Chondrocyte (in vitro differentiated cells): ENCODE data around the gene CDS1. TPM values are rescaled to one million over a fixed set of nuclear protein-coding genes. Genes with fewer than 3 reads are reported as not detected.

Experiments used
- DNase-seq: peaks from one replicate; pipeline ENCODE4 v3.0.0; 2021; ENCODE audit warnings: mixed read lengths, low spot score
- H3K27ac Mint-ChIP-seq: one replicate; pipeline ENCODE4 v1.8.0; 2021; ENCODE audit warnings: mild to moderate bottlenecking, moderate library complexity, mixed read lengths; ENCODE audit not compliant: unreplicated experiment
- H3K27me3 Mint-ChIP-seq: 2 replicates; pipeline ENCODE4 v1.8.0; 2021; ENCODE audit warnings: low read depth, mixed read lengths
- H3K36me3 Mint-ChIP-seq: 2 replicates; pipeline ENCODE4 v1.8.0; 2021; ENCODE audit warnings: low read depth, mixed read lengths
- H3K4me1 Mint-ChIP-seq: 2 replicates; pipeline ENCODE4 v1.8.0; 2021; ENCODE audit warnings: low read depth, mild to moderate bottlenecking, mixed read lengths
- H3K4me3 Mint-ChIP-seq: one replicate; pipeline ENCODE4 v1.8.0; 2021; ENCODE audit warnings: mild to moderate bottlenecking, moderate library complexity, mixed read lengths; ENCODE audit not compliant: unreplicated experiment
- H3K9me3 Mint-ChIP-seq: 2 replicates; pipeline ENCODE4 v1.8.0; 2021; ENCODE audit warnings: low read depth, mixed read lengths
- CTCF ChIP-seq: fragments of 200-600 bp; sonication (generic); IDR thresholded peaks from 2 replicates; pipeline ENCODE4 v1.5.0; 2021; ENCODE audit warnings: antibody characterized with exemption, mild to moderate bottlenecking, moderate library complexity
- total RNA-seq: library from RNA; stranded (reverse); gene quantifications from 3 replicates; pipeline ENCODE4 v1.2.1, GENCODE V29; 2021

The CDS1 gene
- total RNA-seq, 1 donor from 2014 or later, result 0.30 TPM

GRCh38 chr4:84574069-84574720 is 8.7 kb upstream of the CDS1 start:
- H3K9me3 Mint-ChIP-seq, result no peaks in the 10 kb centered on the region
- H3K27me3 Mint-ChIP-seq, result peaks cover 14% of the 10 kb centered on the region
- DNase-seq, result no peak
- no peaks in the 10 kb centered on the region for H3K36me3 Mint-ChIP-seq
- H3K4me3 Mint-ChIP-seq, result no peak overlapping the region
- no peak for TF ChIP-seq CTCF
- H3K27ac Mint-ChIP-seq, result peak overlapping the region; percentile 37
- H3K4me1 Mint-ChIP-seq, result peaks cover 2% of the 10 kb centered on the region

- Mint-ChIP-seq H3K27me3 (peaks cover 14% of the 10 kb centered on the region), H3K4me1 (peaks cover 9% of the 10 kb centered on the region), H3K27ac (no peak overlapping the region), H3K36me3 (no peaks in the 10 kb centered on the region), H3K4me3 (no peak overlapping the region), H3K9me3 (no peaks in the 10 kb centered on the region)
- TF ChIP-seq CTCF, result peak; percentile 82
- DNase-seq, result no peak
These were observed 4.2 kb upstream of the CDS1 start for GRCh38 chr4:84578540-84579402.

- Mint-ChIP-seq H3K36me3 (no peaks in the 10 kb centered on the region), H3K27me3 (peaks cover 20% of the 10 kb centered on the region), H3K27ac (no peak overlapping the region), H3K4me1 (peaks cover 11% of the 10 kb centered on the region), H3K4me3 (no peak overlapping the region), H3K9me3 (no peaks in the 10 kb centered on the region)
- DNase-seq, result no peak
- TF ChIP-seq CTCF, result no peak
These were observed 3.5 kb upstream of the CDS1 start for GRCh38 chr4:84579403-84579776.

- H3K27me3 Mint-ChIP-seq, result peaks cover 41% of the 10 kb centered on the region
- peaks cover 7% of the 10 kb centered on the region for H3K36me3 Mint-ChIP-seq
- H3K4me3 Mint-ChIP-seq, result peak overlapping the region; percentile 67
- no peaks in the 10 kb centered on the region for H3K9me3 Mint-ChIP-seq
- no peak overlapping the region for H3K27ac Mint-ChIP-seq
- peak; percentile 91 for DNase-seq
- H3K4me1 Mint-ChIP-seq, result peaks cover 11% of the 10 kb centered on the region
- TF ChIP-seq CTCF, result no peak
These were observed 482 bp upstream of the CDS1 start for GRCh38 chr4:84582302-84582987.

DNA sequence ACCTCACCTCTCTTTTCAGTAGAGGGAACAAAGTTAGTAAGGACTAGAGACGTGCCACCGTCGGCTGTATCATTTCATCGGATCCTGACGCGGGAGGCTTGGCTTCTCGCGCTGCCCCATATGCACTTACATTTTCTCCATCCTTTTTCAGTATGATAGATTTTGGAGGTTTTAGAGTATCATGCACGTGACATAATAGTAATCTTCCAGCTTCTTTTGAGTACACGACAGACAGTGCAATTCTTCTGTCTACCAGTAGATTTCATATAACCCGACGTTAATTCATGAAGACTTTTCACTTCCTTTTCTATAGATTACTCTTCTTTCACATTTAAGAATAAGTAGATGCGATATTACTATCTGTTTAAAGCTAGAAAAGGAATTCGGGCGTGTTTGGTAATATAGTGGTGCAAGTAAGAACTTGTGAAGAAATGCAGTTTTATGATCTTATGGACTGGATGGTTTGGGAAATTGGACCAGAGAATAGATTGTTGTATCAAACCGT is 1.0 kb downstream of the CDS1 start:
- TF ChIP-seq CTCF, result no peak
- no peak for DNase-seq
- peaks cover 11% of the 10 kb centered on the region for H3K4me1 Mint-ChIP-seq
- H3K27me3 Mint-ChIP-seq, result peaks cover 40% of the 10 kb centered on the region
- peak overlapping the region; percentile 75 for H3K4me3 Mint-ChIP-seq
- H3K27ac Mint-ChIP-seq, result no peak overlapping the region
- H3K9me3 Mint-ChIP-seq, result peaks cover 9% of the 10 kb centered on the region
- peaks cover 10% of the 10 kb centered on the region for H3K36me3 Mint-ChIP-seq
